GM12878 (cell line): ENCODE measurements around the gene SHF. TPM values are rescaled to one million over a fixed set of nuclear protein-coding genes. Genes with fewer than 3 reads are reported as not detected.
A peak's percentile ranks its signal among the peaks of the same experiment; 100 is the strongest.

Source experiments
- CEBPB ChIP-seq, 2 experiments: fragments of 150-350 bp in 1 of 2; IDR thresholded peaks; 2 replicates each; pipeline ENCODE4 v1.6.1; 2012 to 2014; ENCODE audit warnings: low read depth in 2 of 2, low read length in 2 of 2, borderline replicate concordance in 1 of 2, inconsistent platforms in 1 of 2
- IRF4 ChIP-seq: IDR thresholded peaks from 2 replicates; pipeline ENCODE4 v1.6.1; 2011; ENCODE audit warnings: low read depth, low read length
- NFYA ChIP-seq: IDR thresholded peaks from 2 replicates; pipeline ENCODE4 v1.6.1; 2011; ENCODE audit warnings: low read depth, mild to moderate bottlenecking, low read length, improper control_type of control experiment, borderline replicate concordance
- PBX3 ChIP-seq: IDR thresholded peaks from 2 replicates; pipeline ENCODE4 v1.6.1; 2011; ENCODE audit warnings: mild to moderate bottlenecking, low read depth, low read length, moderate library complexity; ENCODE audit not compliant: insufficient replicate concordance
- PKNOX1 ChIP-seq: fragments of 450-650 bp; IDR thresholded peaks from 2 replicates; pipeline ENCODE4 v1.6.1; 2016; ENCODE audit warnings: mild to moderate bottlenecking
- RELB ChIP-seq: fragments of 450-650 bp; IDR thresholded peaks from 2 replicates; pipeline ENCODE4 v1.6.1; 2017; ENCODE audit warnings: low read depth, mild to moderate bottlenecking, moderate library complexity
- SMC3 ChIP-seq: IDR thresholded peaks from 2 replicates; pipeline ENCODE4 v1.6.1; 2011; ENCODE audit warnings: low read length, improper control_type of control experiment, borderline replicate concordance
- TARDBP ChIP-seq: IDR thresholded peaks from 2 replicates; pipeline ENCODE4 v1.6.1; 2016; ENCODE audit warnings: borderline replicate concordance
- TBL1XR1 ChIP-seq: IDR thresholded peaks from 2 replicates; pipeline ENCODE4 v1.6.1; 2012; ENCODE audit warnings: low read depth, low read length, improper control_type of control experiment
- ZNF592 ChIP-seq: fragments of 450-650 bp; IDR thresholded peaks from 2 replicates; pipeline ENCODE4 v1.6.1; 2017; ENCODE audit warnings: mild to moderate bottlenecking, moderate library complexity
- polyA plus RNA-seq, 11 experiments: library from polyadenylated mRNA; depleted of rRNA in 4 of 11; unstranded in 6 of 11; stranded (reverse) in 5 of 11; fragments of >200 nt; fragmentation: Nextera tagmentation in 4 of 11; fragmentation: Illumina TruSeq in 1 of 11; extraction: Ambion mirVana in 4 of 11; extraction: Trizol in 1 of 11; gene quantifications; 1 replicate in 1 of 11; 2 replicates in 10 of 11; pipeline versions ENCODE4 v1.2.1 to v1.2.3, GENCODE V29; 2011 to 2016; ENCODE audit warnings: inconsistent platforms in 2 of 11, missing spikeins in 2 of 11, low read depth in 1 of 11
- total RNA-seq, 4 experiments: library from RNA; depleted of rRNA in 3 of 4; stranded (reverse); fragments of >200 nt in 3 of 4; fragmentation: Illumina TruSeq in 1 of 4; extraction: Trizol in 1 of 4; gene quantifications; 2 replicates each; pipeline versions ENCODE4 v1.2.1 to v1.2.3, GENCODE V29; 2013 to 2021

Gene SHF
- total and polyA plus RNA-seq, 10 of the 15 experiments (the other 5 are each of a cell fraction or from before 2014, with no cell fraction given): 0.04 to 5.7 (median 1.0) TPM; not detected in 1

- TF ChIP-seq RELB: 0 out of 2 replicates have a peak, but pooled peaks have one; percentile 25
- no peak for TF ChIP-seq TBL1XR1
- TF ChIP-seq ZNF592: peak; percentile 74; the same call in 1 of the 2 replicates
- peak; percentile 50 for TF ChIP-seq PBX3
- peak; percentile 81 for TF ChIP-seq SMC3
- no peak for TF ChIP-seq CEBPB (IDR thresholded peaks at IDR 0.05; ENCODE audit: borderline replicate concordance in 1 of 2, low read depth in 2 of 2, low read length in 2 of 2)
- peak; percentile 67; the same call in 1 of the 2 replicates for TF ChIP-seq IRF4
- no peak for TF ChIP-seq NFYA
- TF ChIP-seq TARDBP: no peak
- peak; percentile 81 for TF ChIP-seq PKNOX1
Observed at GRCh38 chr15:45118131-45118588, 69.6 kb downstream of the SHF start (continued).
